GM21526 (cell line): ENCODE measurements around the gene SLC28A1.
"Not testable (repeated sequence)": the region's sequence is repeated elsewhere in the genome, so short reads cannot be mapped to it uniquely, and the experiment has no call there.

Experiments used
- ATAC-seq: cut with Tn5 transposase; IDR thresholded peaks from one replicate; pipeline ENCODE4 v1.9.1; 2021; ENCODE audit warnings: moderate library complexity; ENCODE audit not compliant: unreplicated experiment, low FRiP score

Gene SLC28A1

DNA sequence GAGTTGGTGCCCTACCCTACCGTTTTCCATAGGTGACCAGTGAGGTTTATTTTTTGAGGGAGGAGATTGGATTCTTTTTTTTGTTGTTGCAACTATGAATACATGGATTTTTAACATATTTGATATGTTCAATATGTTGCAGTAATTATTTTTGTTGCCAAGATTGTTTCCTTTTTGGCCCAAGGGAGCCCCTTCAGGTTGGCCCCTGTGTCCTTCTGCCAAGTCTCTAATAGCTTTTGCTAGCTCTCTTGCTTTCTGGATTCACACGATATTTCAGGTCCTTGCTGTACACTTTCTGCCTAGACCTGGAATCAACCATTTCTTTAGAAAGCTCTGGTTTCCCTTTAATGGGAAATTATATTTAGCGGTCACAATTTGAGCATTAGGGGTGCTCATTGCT lies 22.7 kb upstream of the SLC28A1 start:
- no peak for ATAC-seq

DNA sequence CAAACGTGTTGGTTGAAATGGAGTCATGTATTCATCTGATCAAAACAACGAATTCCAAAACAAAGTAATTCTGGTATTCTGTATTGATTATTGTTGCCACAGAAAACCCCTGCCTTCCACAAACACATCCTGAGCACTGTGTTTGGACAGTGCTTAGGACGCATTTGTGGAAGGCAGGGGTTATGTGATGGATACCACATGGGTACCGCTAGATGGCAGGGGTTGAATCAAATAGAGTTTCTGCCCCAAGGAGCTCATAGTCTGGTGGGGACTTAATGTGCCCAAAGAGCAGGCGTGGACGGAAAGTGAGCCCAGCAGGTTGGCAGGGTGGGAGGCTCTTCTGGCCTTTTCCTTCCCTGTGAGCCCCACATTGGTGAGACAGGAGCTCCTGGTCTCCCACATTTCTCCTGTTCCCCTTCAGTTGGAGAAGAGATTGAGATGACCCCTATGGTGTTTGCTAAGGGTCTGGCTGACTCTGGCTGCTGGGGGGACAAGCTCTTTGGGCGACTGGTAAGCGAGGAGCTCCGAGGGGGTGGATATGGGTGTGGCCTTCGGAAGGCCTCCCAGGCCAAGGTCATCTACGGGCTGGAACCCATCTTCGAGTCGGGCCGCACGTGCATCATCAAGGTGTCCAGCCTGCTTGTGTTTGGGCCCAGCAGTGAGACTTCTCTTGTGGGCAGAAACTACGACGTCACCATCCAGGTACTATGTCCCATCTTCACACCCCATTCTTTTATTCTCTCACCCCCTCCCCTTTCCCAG lies 22.1 kb upstream of the SLC28A1 start:
- ATAC-seq = no peak

DNA sequence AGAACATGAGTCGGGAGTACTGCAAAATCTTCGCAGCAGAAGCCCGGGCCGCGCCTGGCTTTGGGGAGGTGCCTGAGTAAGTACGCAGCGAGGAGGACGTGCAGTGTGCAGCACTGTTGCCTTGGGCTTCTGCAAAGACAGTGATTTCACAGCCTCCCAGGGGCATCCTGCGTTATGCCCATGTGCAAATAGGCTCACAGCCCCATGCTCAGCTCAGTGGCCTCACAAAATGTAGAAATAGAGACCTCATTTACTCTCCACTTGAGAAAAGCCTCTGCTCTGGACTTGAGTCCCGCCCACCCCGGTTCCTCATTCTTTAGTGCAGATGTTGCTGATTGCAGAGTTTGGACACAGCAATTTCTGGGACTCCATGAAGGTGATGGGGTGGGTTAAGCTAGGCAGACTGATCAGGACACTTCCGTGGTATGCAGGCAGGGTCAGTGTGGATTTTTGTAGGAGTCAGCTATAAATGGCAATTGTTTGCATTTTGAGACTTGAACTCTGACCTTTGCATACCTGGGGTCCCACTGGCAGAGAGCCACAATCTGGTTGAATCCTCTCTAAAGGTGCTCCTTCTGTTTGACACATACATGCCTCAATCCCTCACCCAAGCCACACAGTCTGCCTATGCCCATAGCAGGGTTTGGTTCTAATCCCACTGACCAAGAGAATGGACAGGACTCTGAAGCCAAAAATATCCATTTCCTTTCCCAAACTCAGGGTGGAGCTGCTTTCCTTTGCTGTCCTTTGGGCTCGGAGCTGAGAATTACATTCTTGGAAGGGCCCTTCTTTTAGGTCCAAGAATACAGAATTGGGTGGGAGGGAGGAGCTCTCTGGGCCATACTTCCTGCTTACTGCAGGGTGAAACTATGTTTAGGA lies 20.7 kb upstream of the SLC28A1 start:
- ATAC-seq = no peak

GRCh38 chr15:84864444-84864795 lies 20.0 kb upstream of the SLC28A1 start:
- no peak for ATAC-seq

DNA sequence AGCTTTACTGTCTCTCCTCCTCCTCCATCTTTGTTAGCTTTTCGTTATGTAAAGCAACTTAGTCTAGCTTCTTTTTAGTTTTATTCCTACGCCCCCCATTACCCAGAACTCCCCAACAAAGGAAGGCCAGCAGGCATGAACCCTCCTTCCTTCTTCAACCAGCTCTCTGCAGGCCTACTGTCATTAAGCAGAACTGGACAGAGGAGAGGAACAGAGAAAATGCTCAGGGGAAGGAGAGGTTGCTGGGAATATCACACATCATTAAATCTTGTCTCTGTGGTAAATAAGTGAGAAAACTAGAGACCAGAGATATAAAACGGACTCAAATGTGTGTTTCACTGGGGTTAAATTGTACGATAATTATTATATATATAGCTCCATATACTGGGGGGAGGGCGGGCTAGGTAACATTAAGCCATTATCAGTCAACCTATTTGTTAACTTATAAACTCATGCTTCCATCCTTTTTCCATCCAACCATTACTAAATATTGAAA lies 19.3 kb upstream of the SLC28A1 start:
- ATAC-seq = no peak

DNA sequence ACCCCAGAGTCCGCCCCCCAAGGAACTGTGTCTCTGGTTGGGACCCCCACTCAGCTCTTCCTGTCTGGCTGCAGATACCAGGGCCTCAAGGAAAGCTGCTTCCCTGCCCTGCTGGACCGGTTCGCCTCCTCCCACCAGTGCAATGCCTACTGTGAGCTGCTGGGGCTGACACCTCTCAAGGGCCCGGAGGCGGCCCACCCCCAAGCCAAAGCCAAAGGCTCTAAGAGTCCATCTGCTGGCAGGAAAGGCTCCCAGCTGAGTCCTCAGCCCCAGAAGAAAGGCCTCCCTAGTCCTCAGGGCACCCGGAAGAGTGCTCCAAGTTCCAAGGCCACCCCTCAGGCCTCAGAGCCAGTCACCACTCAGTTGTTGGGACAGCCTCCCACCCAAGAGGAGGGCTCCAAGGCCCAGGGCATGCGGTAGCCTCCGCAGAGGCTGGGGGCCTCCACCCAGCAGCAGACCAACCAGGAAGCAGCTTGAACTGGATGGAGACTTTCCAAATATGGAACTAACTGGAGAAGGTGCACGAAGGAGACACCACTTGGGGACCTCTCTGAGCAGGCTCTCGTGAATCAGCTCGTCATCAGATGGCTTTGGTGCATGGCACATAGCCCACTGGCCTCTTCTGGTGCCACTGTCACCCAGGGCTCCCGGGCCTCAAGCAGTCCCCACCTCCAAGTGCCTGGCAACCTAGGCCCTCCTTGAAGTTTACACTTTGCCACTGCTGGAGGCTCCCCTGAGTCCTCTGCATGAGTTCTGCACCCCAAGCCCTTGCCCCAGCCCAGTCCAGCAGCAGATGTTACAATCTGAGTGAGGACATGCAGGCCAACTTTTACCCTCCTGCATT lies 16.2 kb upstream of the SLC28A1 start:
- ATAC-seq = no peak

DNA sequence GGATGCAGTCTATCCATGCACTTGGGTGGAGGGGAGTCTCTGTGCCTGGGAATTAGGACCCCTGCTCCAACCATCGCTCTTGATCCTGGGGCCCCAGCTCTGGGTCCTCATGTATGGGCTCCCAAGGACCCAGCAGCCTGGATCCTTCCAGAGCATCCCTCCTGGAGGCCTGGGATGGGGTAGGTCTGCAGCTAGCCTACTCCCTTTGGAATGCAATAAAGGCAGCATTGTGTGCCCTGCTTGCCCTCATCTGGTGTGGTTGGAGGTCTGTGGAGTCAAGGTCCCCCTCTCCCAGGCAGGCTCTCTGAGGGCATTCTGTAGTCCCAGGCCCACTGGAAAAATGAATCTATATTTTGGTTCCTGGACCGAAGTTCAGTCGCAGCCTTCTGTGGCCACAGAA lies 15.0 kb upstream of the SLC28A1 start:
- no peak for ATAC-seq

GRCh38 chr15:84871428-84871985 lies 13.0 kb upstream of the SLC28A1 start:
- no peak for ATAC-seq

- no peak for ATAC-seq
These were observed 12.2 kb upstream of the SLC28A1 start for GRCh38 chr15:84872009-84872910.

DNA sequence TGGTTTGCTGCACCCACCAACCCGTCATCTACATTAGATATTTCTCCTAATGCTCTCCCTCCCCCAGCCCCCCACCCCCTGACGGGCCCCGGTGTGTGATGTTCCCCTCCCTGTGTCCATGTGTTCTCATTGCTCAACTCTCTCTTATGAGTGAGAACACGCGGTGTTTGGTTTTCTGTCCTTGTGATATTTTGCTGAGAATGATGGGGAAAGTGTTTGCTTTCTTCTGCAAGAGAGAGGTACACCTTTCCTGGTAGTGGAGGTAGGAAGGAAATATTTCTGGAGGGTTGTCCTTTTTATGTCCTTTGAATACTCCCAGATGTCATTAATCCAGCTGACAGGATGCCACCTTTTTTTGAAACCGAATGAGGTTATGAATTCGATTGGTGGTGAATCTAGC lies 10.5 kb upstream of the SLC28A1 start:
- no peak for ATAC-seq

DNA sequence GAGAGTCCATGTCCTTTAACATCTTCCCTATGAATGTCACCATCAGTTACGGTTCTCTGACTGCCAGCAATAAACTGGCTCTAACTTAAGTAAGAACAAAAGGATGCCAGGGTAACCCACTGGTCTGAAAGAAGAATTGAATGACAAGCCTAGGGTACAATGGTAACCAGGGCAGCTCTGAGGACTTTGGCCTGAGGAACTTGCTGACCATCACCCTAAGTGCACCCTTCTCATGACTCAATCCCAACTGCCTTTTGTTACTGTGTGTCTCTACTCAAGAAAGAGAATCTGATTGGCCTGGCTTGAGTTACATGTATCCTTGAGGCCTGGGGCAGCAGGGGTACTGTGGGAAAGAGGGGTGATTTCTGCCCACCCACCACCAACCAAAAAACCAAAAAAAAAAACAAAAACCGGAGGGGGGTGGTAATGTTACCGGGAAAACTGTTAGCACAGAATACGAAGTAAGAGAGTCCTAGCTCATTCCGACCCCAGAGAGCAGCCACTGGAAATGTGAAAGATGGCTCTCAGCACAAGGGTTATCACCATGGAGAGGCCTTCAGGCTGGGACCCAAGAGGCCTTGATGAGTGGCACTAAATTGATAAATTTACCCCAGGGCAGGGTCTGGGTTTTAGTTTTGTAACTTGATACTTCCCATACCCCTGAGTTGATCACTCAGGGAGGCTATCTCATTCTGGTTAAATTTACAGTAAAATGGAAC lies 9.3 kb upstream of the SLC28A1 start:
- no peak for ATAC-seq

- ATAC-seq = no peak
These were observed 8.2 kb upstream of the SLC28A1 start for GRCh38 chr15:84876269-84876668.

- not testable (repeated sequence) for ATAC-seq
These were observed 6.8 kb upstream of the SLC28A1 start for GRCh38 chr15:84877701-84878100.

GRCh38 chr15:84878504-84878903 lies 6.0 kb upstream of the SLC28A1 start:
- no peak for ATAC-seq

GRCh38 chr15:84879088-84879780 lies 5.2 kb upstream of the SLC28A1 start:
- ATAC-seq = no peak

DNA sequence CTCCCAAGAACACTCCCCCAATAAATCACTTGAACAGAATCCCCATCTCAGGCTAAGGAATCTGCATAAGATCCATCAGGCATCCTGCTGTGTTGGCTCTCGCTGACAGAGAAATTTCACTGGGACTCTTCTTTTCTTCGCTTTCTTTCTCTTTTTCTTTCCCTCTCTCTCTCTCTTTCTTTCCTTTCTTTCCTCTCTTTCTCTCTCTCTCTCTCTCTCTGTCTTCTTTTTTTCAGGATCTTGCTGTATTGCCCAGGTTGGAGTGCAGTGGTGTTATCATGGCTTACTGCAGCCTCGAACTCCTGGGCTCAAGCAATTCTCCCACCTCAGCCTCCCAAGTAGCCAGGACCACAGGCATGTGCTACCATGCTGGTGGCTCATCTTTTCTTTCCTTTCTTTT lies 4.5 kb upstream of the SLC28A1 start:
- ATAC-seq = no peak

DNA sequence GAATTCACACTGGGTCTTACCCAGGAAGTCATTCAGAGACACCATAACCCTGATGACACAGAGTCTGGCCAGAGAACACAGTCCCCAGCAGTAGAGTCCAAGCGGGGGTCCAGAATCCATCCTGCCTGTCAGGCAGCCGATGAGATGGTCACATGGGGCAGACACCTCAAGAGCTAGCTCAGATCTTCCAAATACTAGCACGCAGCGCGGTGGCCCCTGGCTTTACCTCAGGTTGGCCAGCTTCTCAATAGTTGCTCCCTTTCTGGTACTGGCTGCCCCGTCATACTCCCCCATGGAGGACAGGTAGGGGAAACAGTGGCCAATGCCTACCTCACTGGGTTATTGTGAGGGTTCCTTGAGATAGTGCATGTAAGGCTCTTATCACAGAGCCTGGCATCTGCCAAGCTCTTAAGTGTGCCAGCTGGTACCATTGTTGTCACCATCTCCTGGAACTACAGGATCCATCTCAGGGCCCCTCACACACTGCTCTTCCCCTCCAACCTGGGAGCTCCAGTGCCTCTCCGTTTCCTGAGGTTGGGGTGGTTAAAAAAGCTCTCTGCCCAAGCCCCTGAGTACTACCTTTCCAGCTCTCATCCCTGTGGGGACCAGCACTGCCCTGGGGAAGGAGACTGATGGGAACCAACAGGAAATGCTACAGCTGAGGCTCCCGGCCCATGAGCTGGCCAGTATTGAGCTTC lies 3.5 kb upstream of the SLC28A1 start:
- no peak for ATAC-seq

DNA sequence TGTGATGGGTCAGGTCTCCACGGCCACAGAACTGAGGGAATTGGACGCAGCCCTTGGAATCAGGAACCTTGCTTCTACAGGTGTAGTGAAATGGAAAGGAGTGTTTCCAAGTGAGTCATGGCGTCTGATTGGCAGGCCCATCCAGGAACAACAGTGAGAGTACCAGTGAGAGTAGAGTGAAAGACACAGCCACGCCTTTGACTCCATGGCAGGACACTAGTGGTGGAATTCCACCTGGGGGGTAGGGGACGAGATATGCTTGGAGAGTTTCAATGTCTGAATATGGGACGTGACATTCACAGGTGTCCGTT lies 3.0 kb upstream of the SLC28A1 start:
- no peak for ATAC-seq
